Frontal cortex (tissue), 4 donors: ENCODE data around the gene SLC22A4. TPM values are rescaled to one million over a fixed set of nuclear protein-coding genes. Genes with fewer than 3 reads are reported as not detected.

Experiments
- DNase-seq, 2 donors: peaks; one replicate each; pipeline ENCODE4 v3.0.0; 2012; ENCODE audit warnings: low spot score in 2 of 2
- FAIRE-seq: peaks from 2 replicates; lab custom pipeline; 2012; peaks lifted over from hg19 to GRCh38; lab: Jason Lieb, UNC
- total RNA-seq: library from RNA; depleted of rRNA; stranded (reverse); fragments of >200 nt; gene quantifications from one replicate; pipeline ENCODE4 v1.2.3, GENCODE V29; 2014
- donor health status: control.
- donor health status: control.
- donor health status: control.

SLC22A4 gene
- total RNA-seq, 1 donor from 2014 or later = 1.6 TPM

DNA sequence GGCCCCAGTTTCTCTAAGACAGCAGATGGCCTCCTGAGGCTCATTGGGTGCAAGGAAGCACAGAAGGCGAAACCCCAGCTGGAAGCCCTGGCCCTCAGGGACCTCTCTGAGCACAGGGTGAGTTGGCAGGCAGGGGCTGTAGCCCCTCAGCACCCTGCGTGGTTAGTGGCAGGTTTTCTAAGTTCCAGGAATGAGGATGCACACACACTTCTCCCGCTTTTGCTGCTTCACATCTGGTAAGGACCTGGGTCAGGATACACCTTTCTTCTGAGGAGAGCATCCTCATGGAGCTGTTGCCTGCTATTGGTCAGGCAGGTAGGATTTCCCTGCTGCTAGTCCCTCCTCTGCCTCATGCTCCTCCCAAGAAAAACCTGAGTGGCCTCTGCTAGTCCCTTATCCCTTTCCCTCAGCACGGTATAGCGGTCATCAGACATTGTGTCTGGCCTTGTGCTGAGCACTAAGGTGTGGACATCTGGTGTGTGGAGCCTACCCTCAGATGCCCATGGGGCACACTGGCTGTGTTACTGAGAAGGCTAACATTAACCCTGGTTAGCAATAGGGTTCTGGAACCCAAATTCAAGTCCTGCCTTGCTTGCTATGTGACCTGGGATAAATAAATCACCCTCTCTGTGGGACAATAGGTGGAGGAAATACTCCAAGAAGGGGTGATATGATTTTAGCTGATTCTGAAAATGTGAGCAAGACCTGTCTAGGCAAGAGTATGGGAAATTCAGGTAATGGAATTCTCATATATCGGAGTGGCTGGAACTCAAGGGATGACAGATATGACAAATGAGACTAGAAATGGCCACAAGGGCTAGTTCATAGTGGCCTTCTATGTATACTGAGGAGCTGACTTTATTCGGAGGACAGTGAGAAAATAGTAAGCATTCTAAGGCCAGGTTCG, 1.6 kb downstream of the SLC22A4 start:
- FAIRE-seq (no peak), DNase-seq (no peak)

DNA sequence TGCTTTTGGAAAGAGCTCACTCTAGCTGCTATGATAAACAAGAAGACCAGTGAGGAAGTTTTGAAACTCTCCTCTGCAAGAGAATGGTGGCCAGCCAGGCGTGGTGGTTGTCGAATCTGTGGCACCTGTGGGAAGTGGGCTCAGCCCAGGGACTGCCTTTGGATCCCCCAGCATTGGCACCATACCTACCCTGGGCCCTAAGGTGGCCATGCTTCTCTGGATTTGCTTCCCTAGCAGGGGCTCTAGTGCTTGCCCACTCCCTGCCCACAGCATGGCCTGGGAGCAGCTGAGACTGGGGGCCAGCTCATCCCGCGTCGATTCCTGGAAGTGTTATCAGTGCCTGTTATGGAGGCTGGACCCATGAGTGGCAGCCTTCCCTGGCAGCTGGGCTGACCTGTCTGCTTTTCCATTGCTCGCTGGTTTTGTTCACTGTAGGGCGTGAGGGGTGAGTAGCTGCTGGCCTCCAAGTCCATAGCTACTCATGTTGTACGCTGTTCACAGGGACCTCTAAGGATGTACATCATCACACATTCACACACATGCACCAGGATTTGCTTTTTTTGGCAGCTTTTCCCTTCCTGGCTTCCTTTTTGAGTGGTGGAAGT, 2.3 kb downstream of the SLC22A4 start:
- no peak for DNase-seq
- no peak for FAIRE-seq

DNA sequence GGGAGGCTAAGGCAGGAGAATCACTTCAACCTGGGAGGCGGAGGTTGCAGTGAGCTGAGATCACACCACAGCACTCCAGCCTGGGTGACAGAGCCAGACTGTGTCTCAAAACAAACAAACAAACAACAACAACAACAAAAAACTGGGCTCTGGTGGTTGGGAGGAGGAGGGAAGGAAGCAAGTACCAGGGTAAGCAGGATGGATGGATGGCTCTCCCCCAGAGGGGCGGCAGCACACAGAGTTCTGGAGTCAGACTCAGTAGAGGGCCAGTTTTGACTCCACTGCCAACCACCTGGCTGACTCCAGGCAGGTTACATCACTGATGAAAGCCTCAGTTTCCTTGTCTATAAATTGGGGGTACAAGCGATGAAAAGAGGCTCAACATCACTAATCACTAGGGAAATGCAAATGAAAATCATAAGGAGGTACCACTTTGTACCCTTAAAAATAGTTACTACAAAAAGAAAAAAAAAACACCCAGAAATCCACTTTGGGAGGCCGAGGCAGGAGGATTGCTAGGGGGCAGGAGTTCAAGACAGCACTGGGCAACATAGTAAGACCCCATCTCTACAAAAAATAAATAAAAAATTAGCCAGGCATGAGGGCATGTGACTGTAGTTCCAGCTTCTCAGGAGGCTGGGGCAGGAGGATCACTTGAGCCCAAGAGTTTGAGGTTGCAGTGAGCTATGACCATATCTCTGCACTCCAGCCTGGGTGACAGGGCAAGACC, 3.2 kb downstream of the SLC22A4 start:
- FAIRE-seq (no peak), DNase-seq (no peak)

DNA sequence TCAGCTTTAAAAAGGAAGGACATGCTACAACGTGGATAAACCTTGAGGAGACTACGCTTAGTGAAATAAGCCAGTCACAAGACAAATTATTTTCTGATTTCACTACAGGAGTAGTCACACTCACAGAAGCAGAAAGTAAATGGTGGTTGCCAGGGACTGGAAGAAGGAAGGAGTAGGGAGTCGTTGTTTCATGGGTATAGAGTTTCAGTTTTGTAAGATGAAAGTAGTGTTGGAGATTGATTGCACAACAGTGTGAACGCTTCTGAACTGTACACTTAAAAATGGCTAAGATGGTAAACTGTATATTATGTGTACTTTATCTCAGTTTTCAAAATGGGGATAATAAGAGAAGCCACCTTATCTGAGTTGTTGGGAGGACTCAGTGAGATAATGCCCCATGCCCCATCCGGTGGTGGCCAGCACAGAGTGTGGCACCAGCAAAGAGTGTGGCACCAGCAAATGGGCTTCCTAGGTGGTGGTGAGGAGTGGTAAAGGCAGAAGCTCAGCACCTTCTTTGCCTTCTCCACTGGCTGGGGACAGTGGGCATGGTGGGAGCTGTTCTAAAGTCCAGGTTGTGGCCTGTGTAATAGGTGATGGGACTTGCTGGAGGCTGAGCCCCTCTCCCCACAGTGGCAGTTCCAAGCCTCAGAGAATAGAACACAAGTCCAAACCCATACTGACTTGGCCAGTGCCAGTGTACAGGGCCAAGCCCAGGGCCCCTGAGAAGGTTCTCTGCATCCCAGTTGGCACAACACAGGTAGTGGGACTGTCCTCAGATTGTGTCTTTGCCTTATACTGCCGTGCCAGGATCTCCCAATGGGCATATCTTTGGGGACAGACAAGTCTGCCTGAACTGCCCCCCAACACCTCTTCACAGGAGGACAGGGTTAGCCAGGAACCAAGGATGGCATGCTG, 4.4 kb downstream of the SLC22A4 start:
- FAIRE-seq (no peak), DNase-seq (no peak)

DNA sequence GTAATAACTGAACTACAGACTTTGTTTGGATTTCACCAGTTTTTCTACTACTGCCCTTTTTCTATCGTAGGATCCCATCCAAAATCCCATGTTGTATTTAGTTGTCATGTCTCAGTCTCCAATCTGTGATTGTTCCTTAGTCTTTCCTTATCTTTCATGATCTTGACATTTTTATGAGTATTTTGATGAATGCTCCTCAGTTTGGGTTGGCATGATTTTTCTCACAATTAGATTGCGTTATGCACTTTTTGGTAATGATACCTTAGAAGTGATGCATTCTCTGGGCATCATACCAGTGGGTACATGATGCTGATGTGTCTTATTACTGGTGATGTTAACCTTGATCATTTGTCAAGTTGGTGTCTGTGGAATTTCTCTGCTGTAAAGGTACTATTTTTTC, 5.7 kb downstream of the SLC22A4 start:
- no peak for DNase-seq
- FAIRE-seq = no peak

DNA sequence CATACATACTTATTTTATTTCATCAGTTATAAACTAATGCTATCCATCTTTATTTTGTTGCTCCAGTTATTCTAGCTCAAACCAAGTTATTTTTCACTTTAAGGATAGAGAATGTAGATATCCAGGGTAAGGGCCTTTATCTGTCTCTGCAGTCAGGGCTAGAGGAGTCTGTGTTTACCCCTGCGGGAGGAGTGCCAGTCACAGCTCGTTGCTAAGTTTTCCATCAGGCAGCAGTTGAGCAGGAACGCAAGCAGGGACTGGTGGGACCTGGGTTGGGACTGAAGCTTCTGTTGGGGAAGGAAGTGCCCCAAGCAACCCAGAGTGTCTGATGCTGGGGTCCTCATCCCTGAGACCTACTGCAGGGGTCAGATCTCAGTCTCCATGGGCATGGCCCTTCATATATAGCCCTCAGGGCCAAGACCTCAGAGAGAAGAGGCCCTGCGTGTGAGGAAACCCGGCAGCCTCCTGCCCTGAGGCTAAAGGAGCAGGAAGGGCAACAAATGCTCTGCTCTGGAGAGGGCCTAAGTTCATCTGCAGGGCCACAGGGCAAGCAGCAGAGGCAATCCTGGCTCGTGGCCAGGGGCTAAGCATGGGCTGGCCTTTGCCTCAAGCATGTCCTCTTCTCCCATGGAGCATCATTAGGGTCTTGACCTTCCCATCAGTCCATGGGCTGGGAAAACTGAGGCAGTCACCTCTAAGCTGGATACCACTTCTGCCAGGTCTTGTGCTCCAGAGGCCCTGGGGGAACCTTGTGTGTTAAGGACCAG, 6.6 kb downstream of the SLC22A4 start:
- FAIRE-seq (no peak), DNase-seq (no peak)

DNA sequence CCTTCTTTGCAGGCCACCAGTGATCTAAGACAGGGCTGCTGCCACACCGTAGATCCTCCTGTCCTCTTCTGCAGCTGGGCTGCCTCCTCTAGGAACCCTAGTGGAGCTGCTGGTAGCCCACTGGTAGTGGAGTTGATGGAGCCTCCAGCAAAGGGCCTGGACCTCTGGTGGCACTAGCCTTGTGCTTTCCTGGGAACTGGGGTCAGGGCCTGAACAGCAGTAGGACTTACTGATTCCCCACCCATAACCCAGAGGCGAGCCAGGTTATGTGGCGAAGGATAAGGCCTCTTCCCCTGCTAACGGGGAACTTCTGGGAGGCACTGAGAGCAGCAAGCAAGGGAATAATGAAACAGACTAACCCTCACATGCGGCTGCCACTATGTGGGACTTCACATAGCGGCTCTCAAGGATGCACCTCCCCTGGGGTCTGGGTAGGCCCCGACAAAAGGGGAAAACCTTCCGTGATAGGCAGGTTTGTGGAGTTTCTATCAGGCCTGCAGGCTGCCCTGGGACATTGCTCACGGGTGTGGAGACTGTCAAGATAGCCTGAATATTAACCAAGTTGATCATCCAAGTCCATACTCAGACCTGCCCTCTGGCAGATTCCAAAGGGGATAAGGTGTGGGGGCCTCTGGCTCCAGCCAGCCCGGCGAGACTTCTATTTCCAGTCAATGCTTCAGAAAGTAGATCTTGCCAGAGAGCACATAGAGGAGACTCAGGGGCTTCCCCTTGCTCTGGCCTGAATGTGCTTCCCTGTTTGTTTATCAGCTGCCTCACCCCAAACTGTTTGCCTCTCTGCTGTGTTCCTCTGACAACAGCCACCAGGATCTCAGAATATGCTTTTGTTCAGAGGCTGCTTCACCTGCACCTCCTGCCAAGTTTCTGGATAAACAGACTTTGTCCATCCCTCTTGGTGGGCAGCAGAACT, 7.4 kb downstream of the SLC22A4 start:
- DNase-seq = no peak
- FAIRE-seq = no peak

DNA sequence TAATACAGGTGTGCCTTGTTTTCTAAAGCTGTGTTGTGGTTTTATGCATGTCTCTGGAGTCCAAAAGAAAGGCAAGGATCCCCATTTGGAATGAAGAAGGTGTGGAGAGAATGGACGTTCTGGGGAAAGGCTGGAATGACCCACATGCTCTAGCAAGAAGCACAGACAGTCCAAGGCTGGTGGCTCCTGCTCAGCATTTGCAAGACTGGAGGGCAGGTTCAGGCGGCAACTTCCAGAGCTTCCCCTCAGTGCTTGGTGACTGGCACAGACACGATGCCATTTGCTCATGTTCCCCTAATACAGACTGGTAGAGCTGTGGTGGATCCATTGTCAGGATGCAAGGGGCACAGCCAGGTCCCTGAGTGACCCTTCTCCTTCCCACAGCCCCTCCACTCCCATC, 8.2 kb downstream of the SLC22A4 start:
- FAIRE-seq (no peak), DNase-seq (no peak)

DNA sequence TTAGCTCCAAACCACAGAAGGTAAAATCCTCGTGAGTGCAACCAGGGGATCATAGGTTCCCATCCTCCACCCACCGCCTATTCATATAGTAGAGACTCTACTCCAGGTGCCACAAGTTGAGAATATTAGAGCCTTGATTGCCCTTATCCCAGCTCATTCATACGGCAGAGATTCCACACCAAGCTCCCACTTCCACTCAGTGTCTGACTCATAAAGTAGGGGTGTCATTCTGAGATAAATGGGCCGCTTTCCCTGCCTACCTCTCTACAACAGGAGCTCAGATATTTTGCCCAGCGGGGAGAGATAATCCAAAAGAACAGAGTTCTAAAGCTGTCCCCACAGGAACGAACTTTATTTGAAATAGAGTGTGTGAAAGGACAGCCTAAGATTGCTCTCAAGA, 9.4 kb downstream of the SLC22A4 start:
- FAIRE-seq = no peak

DNA sequence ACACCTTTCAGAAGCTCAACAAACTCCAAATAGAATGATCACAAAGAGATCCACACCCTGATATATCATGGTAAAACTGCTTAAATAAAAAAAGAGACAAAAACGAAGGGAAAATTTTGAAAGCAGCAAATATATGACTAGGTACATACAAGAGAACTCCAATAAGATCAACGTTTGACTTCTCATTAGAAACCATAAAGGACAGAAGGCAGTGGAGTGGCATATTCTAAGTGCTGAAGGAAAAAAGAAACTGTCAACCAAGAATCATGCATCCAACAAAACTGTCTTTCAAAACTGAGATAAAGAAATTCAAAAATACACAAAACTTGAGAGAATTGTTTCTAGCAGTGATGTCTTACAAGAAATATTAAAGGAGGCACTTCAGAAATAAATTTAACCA, 11.2 kb downstream of the SLC22A4 start:
- FAIRE-seq (no peak), DNase-seq (no peak)

More for the DNA sequence above, 9.4 kb downstream of the SLC22A4 start:
- DNase-seq = no peak

DNA sequence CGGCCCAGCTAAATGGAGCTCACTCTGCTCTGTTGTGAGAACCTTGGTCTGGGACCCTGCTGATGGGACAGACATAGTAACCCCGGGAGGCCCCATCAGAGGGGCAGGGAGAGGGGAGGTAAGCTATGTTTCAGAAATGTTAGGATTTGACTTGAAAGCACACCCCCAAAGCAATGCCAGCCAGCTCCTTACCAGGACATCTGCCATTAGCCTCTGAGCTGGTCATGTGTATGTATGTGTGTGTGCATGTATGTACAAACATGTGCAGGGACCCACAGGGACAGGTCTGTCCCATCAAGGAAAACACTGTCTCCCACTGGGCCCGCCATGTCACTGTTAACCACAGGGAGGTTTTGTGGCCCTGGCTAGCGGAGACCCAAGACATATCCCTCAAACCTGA, 14.5 kb downstream of the SLC22A4 start:
- no peak for FAIRE-seq

DNA sequence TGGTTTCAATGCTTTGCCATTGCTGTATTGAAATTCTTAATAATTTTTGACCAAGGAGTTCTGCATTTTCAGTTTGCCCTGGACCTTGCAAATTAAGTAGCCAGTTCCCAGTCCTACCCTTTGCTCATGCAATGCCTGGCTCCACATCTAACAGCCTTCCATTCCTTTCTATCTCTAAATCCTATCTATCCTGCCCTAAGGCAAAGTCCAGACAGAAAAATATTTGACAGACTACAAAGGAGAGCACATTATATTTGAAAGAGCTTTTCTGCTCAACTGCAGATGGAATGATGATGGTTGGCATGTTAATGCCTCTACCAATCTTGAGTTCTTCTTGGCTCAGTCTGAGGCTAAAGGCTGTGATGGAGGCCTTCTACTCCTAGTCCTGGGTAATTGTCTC, 15.5 kb downstream of the SLC22A4 start:
- FAIRE-seq (no peak), DNase-seq (no peak)

More for the DNA sequence above, 14.5 kb downstream of the SLC22A4 start:
- no peak for DNase-seq

DNA sequence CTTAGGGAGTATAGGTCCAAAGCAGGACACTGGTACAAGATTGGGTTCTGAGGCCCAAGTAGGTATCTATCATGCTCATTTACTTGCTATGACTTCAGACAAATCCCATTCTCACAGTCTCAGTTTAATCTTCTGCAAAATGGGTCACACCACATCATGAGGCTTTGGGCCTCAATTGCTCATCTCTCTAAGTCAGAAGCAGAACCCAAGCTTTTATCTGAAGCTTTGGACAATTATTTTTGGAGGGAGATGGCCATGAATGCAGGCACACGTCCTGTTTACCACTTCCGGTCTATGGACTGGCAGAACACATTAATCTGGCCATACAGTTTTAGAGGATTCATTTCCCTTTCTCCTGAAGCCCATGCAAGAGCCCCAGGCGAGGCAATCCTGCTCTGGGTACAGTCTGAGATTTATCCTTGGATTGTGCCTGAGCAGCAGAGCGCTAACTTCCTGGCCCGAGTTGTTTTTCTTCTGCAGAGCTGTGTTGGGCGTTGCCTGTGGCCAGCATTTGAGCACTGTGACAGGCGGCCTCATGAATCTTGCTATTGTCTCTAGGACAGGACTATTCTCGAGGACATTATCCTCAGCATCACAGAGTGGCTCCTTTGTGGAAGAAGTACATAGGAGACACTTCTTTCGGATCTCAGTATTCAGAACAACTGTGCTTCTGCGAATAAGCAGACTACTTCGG, 16.1 kb downstream of the SLC22A4 start:
- no peak for FAIRE-seq
- DNase-seq = no peak

DNA sequence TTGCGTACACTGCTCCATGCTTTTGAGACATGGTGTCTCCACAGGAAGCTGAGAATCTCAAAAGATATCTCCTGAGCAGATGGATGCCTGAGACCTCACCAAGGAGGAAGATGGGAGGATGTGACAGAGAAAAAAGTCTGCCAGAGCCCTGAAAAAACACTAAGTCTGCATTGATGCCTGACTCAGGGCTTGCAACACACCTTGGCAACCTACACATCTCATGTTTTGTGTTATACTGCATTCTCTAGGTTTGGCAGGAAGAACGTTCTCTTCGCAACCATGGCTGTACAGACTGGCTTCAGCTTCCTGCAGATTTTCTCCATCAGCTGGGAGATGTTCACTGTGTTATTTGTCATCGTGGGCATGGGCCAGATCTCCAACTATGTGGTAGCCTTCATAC, 19.2 kb downstream of the SLC22A4 start:
- FAIRE-seq (no peak), DNase-seq (no peak)

DNA sequence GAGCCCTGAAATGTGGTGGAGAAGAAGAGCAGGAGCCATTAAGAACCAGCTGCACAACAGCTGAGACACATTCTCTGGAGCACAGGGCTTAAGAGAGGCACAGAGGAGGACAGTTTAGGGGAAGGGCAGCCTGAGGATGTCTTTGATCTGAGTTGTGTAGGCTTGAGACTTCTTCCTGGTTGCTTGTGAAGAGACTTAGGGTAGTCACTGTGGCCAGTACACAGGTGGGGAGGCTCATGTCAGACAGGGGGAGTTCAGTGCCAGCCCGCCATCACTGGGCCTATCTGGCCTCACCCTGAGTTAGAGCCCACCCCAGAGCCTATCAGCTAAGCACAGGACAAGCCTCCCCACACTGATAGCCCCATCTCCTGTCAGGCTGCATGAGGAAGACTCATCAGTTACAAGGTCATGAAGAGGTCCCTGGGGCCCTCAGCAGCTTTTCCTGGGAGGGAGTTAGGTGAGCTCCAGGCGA, 19.8 kb downstream of the SLC22A4 start:
- FAIRE-seq (no peak), DNase-seq (no peak)

DNA sequence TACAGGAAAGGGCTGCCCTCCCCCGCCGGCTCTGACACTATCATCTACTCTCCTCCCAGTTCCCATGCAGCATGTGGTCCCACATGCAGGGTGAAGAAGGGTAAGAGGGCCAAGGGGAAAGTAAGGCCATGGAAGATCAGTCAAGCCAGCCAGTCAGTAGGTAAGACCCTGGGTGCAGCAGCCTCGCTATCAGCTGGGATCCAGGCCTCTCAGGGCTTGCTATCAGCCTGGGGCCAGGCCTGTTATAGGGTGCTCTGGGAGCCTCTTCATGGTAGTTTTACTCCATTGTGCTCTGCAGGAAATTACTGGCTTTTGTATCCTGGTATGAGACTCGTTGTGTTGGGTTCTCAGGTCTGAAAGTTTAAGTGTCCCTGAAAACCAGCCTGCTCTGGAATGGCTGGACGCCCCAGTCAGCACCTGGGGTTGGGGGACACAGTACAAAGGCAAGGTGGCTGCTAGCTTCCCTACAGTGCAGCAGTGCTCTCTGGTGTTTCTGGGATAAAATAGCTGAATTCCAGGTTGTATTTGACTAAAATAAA, 21.4 kb downstream of the SLC22A4 start:
- FAIRE-seq (no peak), DNase-seq (no peak)

DNA sequence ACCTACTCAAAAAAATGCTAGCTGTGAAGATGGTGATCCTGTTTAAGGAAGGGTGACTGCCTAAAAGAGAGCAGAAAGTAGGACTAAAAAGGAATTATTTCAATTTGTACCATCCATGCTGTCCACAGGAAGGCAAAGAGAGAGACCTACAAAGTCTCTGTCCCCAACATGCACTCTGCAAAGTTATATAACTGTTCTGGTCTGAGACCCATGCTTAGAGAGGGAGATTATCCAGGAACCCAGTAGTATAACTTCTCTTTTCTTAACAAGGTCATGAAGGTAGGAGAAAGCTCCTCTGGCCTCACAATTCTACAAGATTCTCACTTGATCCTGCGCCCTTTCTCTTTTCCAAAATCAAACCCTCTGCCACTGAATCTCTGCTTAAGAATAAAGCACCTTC, 25.8 kb downstream of the SLC22A4 start:
- FAIRE-seq (no peak), DNase-seq (no peak)
